ENCODE results near the gene CHN2. TPM values are rescaled to one million over a fixed set of nuclear protein-coding genes. Genes with fewer than 3 reads are reported as not detected.

The CHN2 gene
- polyA plus RNA-seq, 1 donor from 2014 or later: 136 TPM

- Histone ChIP-seq H3K9me2 (ENCODE audit: insufficient read depth, low read length) (no peaks in the 10 kb centered on the region), H3K27me3 (ENCODE audit: insufficient read depth, low read depth, low read length) (no peaks in the 10 kb centered on the region), H3K9ac (ENCODE audit: low read length) (no peak overlapping the region), H2AFZ (ENCODE audit: low read depth, low read length) (no peak overlapping the region), H3K36me3 (ENCODE audit: insufficient read depth, low read length) (peaks cover 5% of the 10 kb centered on the region), H3K27ac (ENCODE audit: low read length) (no peak overlapping the region), H3K4me3 (ENCODE audit: low read length) (no peak overlapping the region), H3K79me2 (replicated peaks; ENCODE audit: insufficient read depth, low read length) (no peaks in the 10 kb centered on the region), H4K20me1 (ENCODE audit: insufficient read depth) (no peaks in the 10 kb centered on the region), H3K4me2 (ENCODE audit: low read length) (no peak overlapping the region), H3F3A (ENCODE audit: insufficient read depth, low read length, poor library complexity, severe bottlenecking) (no peaks in the 10 kb centered on the region), H3K9me3 (ENCODE audit: low read length) (no peaks in the 10 kb centered on the region)
- TF ChIP-seq POLR2AphosphoS5 (IDR thresholded peaks at IDR 0.05) (no peak), REST (IDR thresholded peaks at IDR 0.05; ENCODE audit: borderline replicate concordance) (no peak), RAD21 (conservative IDR thresholded peaks at IDR 0.05) (no peak), TAF1 (IDR thresholded peaks at IDR 0.05; ENCODE audit: low read depth) (no peak), EP300 (conservative IDR thresholded peaks at IDR 0.05; ENCODE audit: poor library complexity, severe bottlenecking) (no peak), MXI1 (conservative IDR thresholded peaks at IDR 0.05; ENCODE audit: poor library complexity, severe bottlenecking) (no peak), SMC3 (conservative IDR thresholded peaks at IDR 0.05; ENCODE audit: poor library complexity) (no peak), EZH2 (IDR thresholded peaks at IDR 0.05; ENCODE audit: borderline replicate concordance, insufficient read depth, low read length, poor library complexity, severe bottlenecking) (no peak)
- TF ChIP-seq, protein P1, sequence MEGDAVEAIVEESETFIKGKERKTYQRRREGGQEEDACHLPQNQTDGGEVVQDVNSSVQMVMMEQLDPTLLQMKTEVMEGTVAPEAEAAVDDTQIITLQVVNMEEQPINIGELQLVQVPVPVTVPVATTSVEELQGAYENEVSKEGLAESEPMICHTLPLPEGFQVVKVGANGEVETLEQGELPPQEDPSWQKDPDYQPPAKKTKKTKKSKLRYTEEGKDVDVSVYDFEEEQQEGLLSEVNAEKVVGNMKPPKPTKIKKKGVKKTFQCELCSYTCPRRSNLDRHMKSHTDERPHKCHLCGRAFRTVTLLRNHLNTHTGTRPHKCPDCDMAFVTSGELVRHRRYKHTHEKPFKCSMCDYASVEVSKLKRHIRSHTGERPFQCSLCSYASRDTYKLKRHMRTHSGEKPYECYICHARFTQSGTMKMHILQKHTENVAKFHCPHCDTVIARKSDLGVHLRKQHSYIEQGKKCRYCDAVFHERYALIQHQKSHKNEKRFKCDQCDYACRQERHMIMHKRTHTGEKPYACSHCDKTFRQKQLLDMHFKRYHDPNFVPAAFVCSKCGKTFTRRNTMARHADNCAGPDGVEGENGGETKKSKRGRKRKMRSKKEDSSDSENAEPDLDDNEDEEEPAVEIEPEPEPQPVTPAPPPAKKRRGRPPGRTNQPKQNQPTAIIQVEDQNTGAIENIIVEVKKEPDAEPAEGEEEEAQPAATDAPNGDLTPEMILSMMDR (IDR thresholded peaks at IDR 0.05; ENCODE audit: poor library complexity, severe bottlenecking): no peak
These were observed 216.4 kb downstream of the CHN2 start for GRCh38 chr7:29410996-29411395.

DNA sequence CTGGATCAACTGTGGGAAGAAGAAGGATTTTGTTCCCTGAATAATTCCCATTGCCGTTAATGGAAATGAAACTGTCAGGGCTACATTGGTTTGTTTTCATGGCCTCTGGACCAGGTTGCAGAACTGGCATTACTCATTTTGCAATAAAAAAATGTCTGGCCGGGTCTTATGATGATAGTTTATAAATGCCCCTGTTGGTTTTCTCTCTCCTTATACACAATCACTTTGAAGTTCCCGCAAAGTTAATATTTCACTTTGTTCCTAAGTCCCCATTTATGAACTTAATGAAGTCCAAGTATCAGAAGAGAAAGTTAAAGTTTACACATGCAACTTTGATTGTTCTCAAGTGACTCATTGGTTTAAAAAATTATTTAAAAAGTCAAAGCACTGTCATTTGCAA is 218.3 kb downstream of the CHN2 start:
- Histone ChIP-seq H4K20me1 (ENCODE audit: insufficient read depth) (no peaks in the 10 kb centered on the region), H3K79me2 (replicated peaks; ENCODE audit: insufficient read depth, low read length) (no peaks in the 10 kb centered on the region), H3F3A (ENCODE audit: insufficient read depth, low read length, poor library complexity, severe bottlenecking) (no peaks in the 10 kb centered on the region), H3K36me3 (ENCODE audit: insufficient read depth, low read length) (no peaks in the 10 kb centered on the region), H3K4me3 (ENCODE audit: low read length) (no peak overlapping the region), H2AFZ (ENCODE audit: low read depth, low read length) (no peak overlapping the region), H3K9me2 (ENCODE audit: insufficient read depth, low read length) (no peaks in the 10 kb centered on the region), H3K27ac (ENCODE audit: low read length) (no peak overlapping the region), H3K9ac (ENCODE audit: low read length) (no peak overlapping the region), H3K4me2 (ENCODE audit: low read length) (no peak overlapping the region), H3K27me3 (ENCODE audit: insufficient read depth, low read depth, low read length) (no peaks in the 10 kb centered on the region), H3K9me3 (ENCODE audit: low read length) (no peaks in the 10 kb centered on the region)
- no peak for TF ChIP-seq POLR2AphosphoS5 (IDR thresholded peaks at IDR 0.05)
- TF ChIP-seq MXI1 (conservative IDR thresholded peaks at IDR 0.05; ENCODE audit: poor library complexity, severe bottlenecking): no peak
- no peak for TF ChIP-seq TAF1 (IDR thresholded peaks at IDR 0.05; ENCODE audit: low read depth)
- TF ChIP-seq, protein P1 (IDR thresholded peaks at IDR 0.05; ENCODE audit: poor library complexity, severe bottlenecking): no peak
- no peak for TF ChIP-seq REST (IDR thresholded peaks at IDR 0.05; ENCODE audit: borderline replicate concordance)
- no peak for TF ChIP-seq EP300 (conservative IDR thresholded peaks at IDR 0.05; ENCODE audit: poor library complexity, severe bottlenecking)
- TF ChIP-seq SMC3 (conservative IDR thresholded peaks at IDR 0.05; ENCODE audit: poor library complexity): no peak
- no peak for TF ChIP-seq EZH2 (IDR thresholded peaks at IDR 0.05; ENCODE audit: borderline replicate concordance, insufficient read depth, low read length, poor library complexity, severe bottlenecking)
